ENCODE data around the gene ANAPC1. TPM values are rescaled to one million over a fixed set of nuclear protein-coding genes. Genes with fewer than 3 reads are reported as not detected.
"Not testable (repeated sequence)": the region's sequence is repeated elsewhere in the genome, so short reads cannot be mapped to it uniquely, and the experiment has no call there.

Gene ANAPC1
- total and polyA plus RNA-seq, 10 donors, result 7.0 to 82.2 (median 47.7) TPM

DNA sequence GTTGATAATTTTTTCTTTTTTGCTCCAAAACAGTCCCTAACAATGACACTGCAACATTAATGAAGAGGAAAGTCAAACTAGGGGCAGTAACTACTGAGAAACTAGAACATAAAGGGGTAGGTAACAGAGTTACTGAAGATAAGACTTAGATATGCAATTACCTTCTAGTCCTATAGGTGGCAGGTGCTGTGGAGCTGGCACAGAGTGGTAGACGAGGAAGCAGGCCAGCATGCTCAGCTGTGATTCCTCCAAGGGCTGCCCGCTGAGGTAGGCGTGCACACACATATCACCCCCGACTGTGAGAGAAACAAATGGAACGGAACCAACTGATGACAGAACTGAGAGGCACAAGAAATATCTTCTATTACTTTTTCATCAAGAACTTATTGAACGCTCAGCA lies 111.8 kb downstream of the ANAPC1 start:
- H3K4me3 ChIP-seq; H3K9me3 ChIP-seq; intact Hi-C loops (cut with DNase I; ENCODE audit: low total_unique reads); DNase-seq; H3K4me1 ChIP-seq; H3K27ac ChIP-seq; H3K27me3 ChIP-seq (replicated peaks in 1 of 7): not testable (repeated sequence)
- peaks cover 0 to 27% (median 6%) of the 10 kb centered on the region in 6 donors for H3K36me3 ChIP-seq
- 17 to 50% (median 32%) methylated on average over 1 of the region's 6 CpGs; no CpG with 5 or more reads in 1 of the 5 donors for WGBS, 5 donors
- TF ChIP-seq, protein P1, sequence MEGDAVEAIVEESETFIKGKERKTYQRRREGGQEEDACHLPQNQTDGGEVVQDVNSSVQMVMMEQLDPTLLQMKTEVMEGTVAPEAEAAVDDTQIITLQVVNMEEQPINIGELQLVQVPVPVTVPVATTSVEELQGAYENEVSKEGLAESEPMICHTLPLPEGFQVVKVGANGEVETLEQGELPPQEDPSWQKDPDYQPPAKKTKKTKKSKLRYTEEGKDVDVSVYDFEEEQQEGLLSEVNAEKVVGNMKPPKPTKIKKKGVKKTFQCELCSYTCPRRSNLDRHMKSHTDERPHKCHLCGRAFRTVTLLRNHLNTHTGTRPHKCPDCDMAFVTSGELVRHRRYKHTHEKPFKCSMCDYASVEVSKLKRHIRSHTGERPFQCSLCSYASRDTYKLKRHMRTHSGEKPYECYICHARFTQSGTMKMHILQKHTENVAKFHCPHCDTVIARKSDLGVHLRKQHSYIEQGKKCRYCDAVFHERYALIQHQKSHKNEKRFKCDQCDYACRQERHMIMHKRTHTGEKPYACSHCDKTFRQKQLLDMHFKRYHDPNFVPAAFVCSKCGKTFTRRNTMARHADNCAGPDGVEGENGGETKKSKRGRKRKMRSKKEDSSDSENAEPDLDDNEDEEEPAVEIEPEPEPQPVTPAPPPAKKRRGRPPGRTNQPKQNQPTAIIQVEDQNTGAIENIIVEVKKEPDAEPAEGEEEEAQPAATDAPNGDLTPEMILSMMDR (IDR thresholded peaks at IDR 0.05 in 8 of 11, conservative IDR thresholded peaks at IDR 0.05 in 3 of 11), result peak in 1 of 11 experiments; percentile 15

DNA sequence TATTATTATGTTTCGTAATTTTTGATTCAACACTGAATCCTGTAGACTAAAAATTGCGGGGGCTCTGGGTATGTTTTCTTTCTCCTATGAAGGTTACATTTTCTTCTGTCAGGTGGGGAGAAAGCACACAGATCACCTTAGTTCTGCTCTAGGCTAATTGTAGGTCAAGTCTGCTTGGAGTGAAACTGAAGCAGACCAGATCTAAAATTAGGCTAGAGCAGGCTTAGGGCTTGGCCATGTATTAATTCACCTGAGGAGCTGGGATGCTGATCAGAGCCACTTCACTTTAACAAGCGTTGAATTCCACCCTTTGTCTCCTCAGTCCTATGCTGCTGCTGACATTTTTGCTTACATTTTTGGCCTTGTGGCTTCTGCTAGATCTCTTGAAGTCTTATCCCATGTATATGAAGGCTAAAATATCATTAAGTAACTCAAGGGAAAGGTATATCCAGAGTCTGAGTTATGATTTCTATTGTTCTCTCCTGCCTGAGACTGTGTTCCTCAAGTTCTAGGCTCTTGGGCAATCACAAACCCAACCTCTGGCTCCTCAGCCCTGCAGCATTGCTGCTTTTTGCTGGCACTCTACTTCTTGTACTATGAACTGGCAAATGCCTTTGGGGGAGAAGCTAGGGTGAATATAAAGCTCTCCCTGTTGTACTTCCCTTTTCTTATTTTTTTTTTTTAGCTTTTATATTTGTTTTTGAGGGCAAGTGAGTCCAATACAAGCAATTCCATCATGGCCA lies 112.9 kb downstream of the ANAPC1 start:
- H3K27me3 ChIP-seq (replicated peaks in 1 of 7); H3K9me3 ChIP-seq; H3K4me1 ChIP-seq; H3K4me3 ChIP-seq; H3K27ac ChIP-seq; DNase-seq; intact Hi-C loops (cut with DNase I; ENCODE audit: low total_unique reads): not testable (repeated sequence)
- H3K36me3 ChIP-seq, result peaks cover 0 to 25% (median 6%) of the 10 kb centered on the region in 6 donors
- WGBS, 5 donors, result 74 to 100% (median 83%) methylated on average over 2 of the region's 3 CpGs

DNA sequence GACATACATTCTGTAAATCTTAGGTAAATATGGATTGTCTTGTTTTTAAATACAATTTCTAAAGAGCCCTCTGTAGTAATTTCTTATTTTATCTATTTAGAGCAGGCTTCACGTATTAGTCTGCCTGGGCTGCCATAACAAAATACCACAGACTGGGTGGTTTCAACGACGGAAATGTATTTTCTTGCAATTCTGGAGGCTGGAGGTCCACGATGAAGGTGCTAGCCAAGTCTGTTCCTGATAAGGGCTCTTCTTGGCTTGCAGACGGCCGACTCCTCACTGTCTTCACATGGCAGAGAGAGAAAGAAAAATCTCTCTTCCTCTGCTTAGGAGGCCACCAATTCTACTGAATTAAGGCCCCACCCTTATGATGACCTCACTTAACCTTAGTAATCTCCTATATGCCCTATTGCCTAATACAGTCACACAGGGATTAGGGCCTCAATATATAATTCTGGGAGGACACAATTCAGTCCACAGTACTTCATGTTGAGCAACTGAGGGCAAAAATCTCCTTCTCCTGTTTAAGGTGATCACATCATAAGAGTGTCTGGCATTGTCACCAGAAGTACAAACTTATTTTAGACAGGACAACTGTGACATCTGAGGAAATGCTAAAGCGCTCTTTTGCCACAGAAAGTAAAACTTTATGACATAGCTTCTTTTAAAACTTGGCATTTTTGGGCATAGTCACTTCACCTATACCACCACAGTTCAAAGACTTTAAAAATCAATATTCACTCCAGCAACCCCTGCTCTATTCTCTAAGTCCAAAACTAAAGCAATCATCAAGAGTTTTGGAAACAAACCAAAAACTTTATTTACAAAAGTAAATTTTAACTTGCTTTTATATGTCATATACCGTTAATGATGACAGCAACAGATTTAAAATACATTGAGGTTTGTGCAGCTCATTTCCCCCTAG lies 115.5 kb downstream of the ANAPC1 start:
- H3K4me3 ChIP-seq; DNase-seq; H3K27ac ChIP-seq; H3K4me1 ChIP-seq; intact Hi-C loops (cut with DNase I; ENCODE audit: low total_unique reads); H3K9me3 ChIP-seq; H3K27me3 ChIP-seq (replicated peaks in 1 of 7): not testable (repeated sequence)
- 92 to 98% (median 96%) methylated on average over 5 to 7 of the region's 8 CpGs for WGBS, 5 donors
- H3K36me3 ChIP-seq, result peaks cover 0 to 18% (median 3%) of the 10 kb centered on the region in 6 donors

DNA sequence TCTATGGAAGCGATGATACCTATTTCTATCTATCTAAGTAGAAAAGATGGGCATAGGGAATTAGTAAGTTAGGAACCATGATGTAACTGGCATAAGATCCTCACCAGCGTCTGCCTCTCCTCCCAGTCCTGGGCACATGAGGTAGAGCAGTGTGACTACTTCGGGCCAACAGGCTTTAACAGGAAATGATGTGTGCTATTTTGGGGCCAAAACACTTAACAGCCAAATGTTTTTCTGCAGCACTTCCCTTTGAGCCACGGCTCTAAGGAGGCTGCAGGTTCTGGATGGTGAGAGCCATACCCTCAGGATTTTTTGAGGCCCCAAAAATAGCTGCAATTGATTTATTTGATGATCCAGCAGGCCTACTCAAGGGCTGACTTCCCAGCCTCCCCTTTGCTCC lies 116.9 kb downstream of the ANAPC1 start:
- H3K27me3 ChIP-seq (replicated peaks in 1 of 7); H3K27ac ChIP-seq; H3K4me3 ChIP-seq; H3K4me1 ChIP-seq; intact Hi-C loops (cut with DNase I; ENCODE audit: low total_unique reads); DNase-seq: not testable (repeated sequence)
- 0 to 35% (median 10%) methylated on average over 1 to 3 of the region's 4 CpGs for WGBS, 5 donors
- peaks cover 0 to 19% (median 10%) of the 10 kb centered on the region in 8 donors for H3K9me3 ChIP-seq
- H3K36me3 ChIP-seq, result peaks cover 0 to 16% (median 3%) of the 10 kb centered on the region in 6 donors

DNA sequence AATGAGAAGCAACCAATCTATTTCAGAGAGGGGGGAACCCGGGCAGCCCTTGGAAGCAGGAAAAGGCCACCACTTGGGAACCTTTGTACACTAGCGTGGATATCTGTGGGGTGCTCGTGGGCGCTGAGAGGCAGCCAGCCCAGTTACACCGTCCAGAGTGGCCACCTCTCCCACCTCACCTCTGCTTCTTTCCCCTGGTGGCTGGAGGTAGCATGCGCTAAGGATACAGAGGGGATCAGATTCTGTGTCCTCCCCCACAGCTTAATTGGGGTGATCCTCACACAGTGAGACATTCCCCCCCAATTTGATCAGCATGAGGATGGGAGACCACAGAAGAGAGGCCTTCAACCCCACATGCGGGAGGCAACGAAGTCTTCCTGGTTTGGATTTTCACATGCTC lies 117.7 kb downstream of the ANAPC1 start:
- H3K4me1 ChIP-seq; H3K27ac ChIP-seq; H3K27me3 ChIP-seq (replicated peaks in 1 of 7); intact Hi-C loops (cut with DNase I; ENCODE audit: low total_unique reads); H3K4me3 ChIP-seq; DNase-seq: not testable (repeated sequence)
- Histone ChIP-seq H3K36me3 (peaks cover 0 to 17% (median 3%) of the 10 kb centered on the region in 6 donors), H3K9me3 (peaks cover 0 to 27% (median 17%) of the 10 kb centered on the region in 8 donors)
- 88 to 100% (median 91%) methylated on average over 1 to 3 of the region's 8 CpGs for WGBS, 5 donors

DNA sequence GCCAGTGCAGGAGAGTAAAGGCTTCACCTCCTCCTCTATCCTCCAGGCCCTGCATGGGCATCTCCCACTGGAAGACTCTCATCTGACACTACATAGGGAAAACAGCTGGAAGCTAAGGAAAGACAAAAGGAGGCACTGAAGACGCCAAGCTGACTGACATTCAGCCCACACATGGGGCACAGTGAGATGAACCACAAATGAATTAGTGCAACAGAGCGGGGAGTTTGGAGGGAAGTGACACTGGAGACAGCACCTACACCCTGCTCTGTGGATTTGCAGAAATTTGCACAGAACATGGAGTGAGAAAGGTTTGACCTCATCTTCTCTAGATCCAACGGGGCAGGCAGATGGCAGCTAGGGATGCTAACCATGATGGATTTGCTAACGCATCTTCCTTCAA lies 119.8 kb downstream of the ANAPC1 start:
- H3K4me3 ChIP-seq; H3K4me1 ChIP-seq; H3K27me3 ChIP-seq (replicated peaks in 1 of 7); DNase-seq; intact Hi-C loops (cut with DNase I; ENCODE audit: low total_unique reads); H3K27ac ChIP-seq: not testable (repeated sequence)
- peaks cover 0 to 17% (median 3%) of the 10 kb centered on the region in 6 donors for H3K36me3 ChIP-seq
- H3K9me3 ChIP-seq, result peaks cover 0 to 35% (median 19%) of the 10 kb centered on the region in 8 donors
- WGBS, 5 donors, result 78 to 98% (median 95%) methylated on average over 4 of the region's 4 CpGs

DNA sequence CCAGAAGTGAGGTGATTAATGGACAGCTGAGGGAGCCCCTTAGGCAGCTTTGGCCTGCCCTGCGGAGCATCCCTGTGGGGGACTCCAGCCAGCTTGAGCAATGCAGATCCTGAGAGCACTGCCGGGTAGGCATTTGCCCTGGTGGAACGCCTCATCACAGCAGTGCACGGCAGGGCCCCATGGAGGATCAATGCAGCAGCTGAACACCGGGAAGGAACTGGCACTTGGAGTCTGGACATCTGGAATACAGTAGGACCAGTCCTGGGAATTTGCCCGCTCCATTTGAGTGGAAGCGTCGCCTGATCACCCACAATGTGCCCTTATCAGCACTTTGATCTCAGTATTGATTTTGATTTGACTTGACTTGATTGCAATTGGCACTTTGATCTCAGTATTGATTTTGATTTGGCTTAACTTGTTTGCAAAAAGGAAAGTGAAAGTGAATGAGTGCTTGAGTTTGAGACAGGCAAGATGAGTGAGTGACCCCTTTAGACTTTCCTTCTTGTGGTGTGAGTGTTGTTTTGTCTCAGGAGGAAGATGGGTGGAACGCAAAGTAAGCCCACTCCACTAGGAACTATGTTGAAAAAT lies 123.2 kb downstream of the ANAPC1 start:
- H3K4me1 ChIP-seq; H3K27me3 ChIP-seq (replicated peaks in 1 of 7); intact Hi-C loops (cut with DNase I; ENCODE audit: low total_unique reads); H3K36me3 ChIP-seq; DNase-seq; H3K27ac ChIP-seq; H3K4me3 ChIP-seq: not testable (repeated sequence)
- peaks cover 0 to 35% (median 19%) of the 10 kb centered on the region in 8 donors for H3K9me3 ChIP-seq
- 93 to 99% (median 94%) methylated on average over 6 to 9 of the region's 9 CpGs for WGBS, 5 donors

DNA sequence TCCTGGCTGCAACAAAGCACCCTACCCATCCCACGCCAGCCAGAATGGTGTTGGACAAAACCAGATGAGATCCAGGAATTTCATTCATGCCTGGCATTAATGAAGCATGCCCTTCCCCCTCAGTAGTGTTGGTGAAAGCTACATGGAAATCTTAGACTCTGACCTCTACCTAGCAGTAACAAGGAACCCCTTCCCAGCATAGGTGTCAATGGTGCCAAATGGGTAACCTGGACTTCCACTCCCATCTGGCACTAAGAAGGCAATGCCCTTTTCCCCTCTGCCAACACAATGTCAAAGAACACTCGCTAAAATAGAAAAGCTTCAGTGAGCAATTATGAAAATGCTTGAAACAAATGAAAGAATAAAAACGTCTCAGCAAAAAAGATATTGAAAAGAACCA lies 131.5 kb downstream of the ANAPC1 start:
- H3K27me3 ChIP-seq (replicated peaks in 1 of 7); H3K36me3 ChIP-seq; H3K27ac ChIP-seq; H3K9me3 ChIP-seq; H3K4me3 ChIP-seq; DNase-seq; intact Hi-C loops (cut with DNase I; ENCODE audit: low total_unique reads); H3K4me1 ChIP-seq: not testable (repeated sequence)
- 82 to 94% (median 89%) methylated on average over 1 to 2 of the region's 3 CpGs for WGBS, 5 donors

DNA sequence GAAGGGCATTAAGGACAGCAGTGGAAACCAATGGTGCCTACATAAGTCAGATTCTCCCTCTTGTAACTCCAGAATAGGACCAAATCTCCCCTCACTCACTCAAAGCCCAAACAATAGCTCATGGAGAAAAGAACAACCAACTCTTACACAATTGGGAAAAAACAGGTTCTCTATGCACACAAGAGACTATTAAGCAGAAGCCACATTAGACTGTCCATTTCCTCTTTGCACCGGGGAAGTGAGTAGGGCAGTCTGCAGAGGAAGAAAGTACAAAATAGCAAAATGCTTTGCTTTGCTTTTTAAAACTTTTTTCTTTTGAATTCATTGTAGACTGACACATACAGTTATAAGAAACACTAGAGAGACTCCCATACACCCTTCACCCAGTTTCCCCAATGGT lies 133.4 kb downstream of the ANAPC1 start:
- intact Hi-C loops (cut with DNase I; ENCODE audit: low total_unique reads), result not testable (repeated sequence)

More for the DNA sequence above, 133.4 kb downstream of the ANAPC1 start:
- 20 to 36% (median 27%) methylated on average over 1 of the region's 1 CpG; no CpG with 5 or more reads in 1 of the 5 donors for WGBS, 5 donors
- not testable (repeated sequence) for H3K9me3 ChIP-seq; H3K27ac ChIP-seq; H3K27me3 ChIP-seq (replicated peaks in 1 of 7); H3K4me3 ChIP-seq; DNase-seq; H3K4me1 ChIP-seq; H3K36me3 ChIP-seq

All from spleen (tissue), 11 donors.